Loucy (cell line): Measurements from ENCODE around the gene UBE2O.
A peak's percentile ranks its signal among the peaks of the same experiment; 100 is the strongest.

Experiments
- H2AFZ ChIP-seq: fragments of 200-600 bp; sonication (generic); 2 replicates; pipeline ENCODE4 v1.6.0; 2016; ENCODE audit warnings: antibody characterized with exemption, mild to moderate bottlenecking, low read length, moderate library complexity
- H3F3A ChIP-seq: fragments of 200-600 bp; 2 replicates; pipeline ENCODE4 v1.6.0; 2016; ENCODE audit warnings: antibody characterized with exemption, low read depth, mild to moderate bottlenecking
- H3K27me3 ChIP-seq: fragments of 200-600 bp; sonication (generic); 2 replicates; pipeline ENCODE4 v1.6.1; 2014; ENCODE audit warnings: low read length, mild to moderate bottlenecking; ENCODE audit not compliant: insufficient read depth, poor library complexity, severe bottlenecking
- H3K36me3 ChIP-seq: fragments of 200-600 bp; sonication (generic); 2 replicates; pipeline ENCODE4 v1.6.1; 2016; ENCODE audit warnings: low read length; ENCODE audit not compliant: insufficient read depth
- H3K4me1 ChIP-seq: fragments of 200-600 bp; sonication (generic); 2 replicates; pipeline ENCODE4 v1.5.1; 2014; ENCODE audit warnings: low read length, mild to moderate bottlenecking; ENCODE audit not compliant: insufficient read depth, poor library complexity, severe bottlenecking
- H3K4me2 ChIP-seq: fragments of 200-600 bp; sonication (generic); 2 replicates; pipeline ENCODE4 v1.6.0; 2014; ENCODE audit warnings: antibody characterized with exemption, low read length, low read depth, mild to moderate bottlenecking; ENCODE audit not compliant: poor library complexity, severe bottlenecking
- H3K4me3 ChIP-seq: fragments of 200-600 bp; sonication (generic); 2 replicates; pipeline ENCODE4 v1.5.1; 2014; ENCODE audit warnings: low read length, mild to moderate bottlenecking, mixed read lengths; ENCODE audit not compliant: poor library complexity, severe bottlenecking
- H3K79me2 ChIP-seq: fragments of 200-600 bp; sonication (generic); 2 replicates; pipeline ENCODE4 v1.6.1; 2014; ENCODE audit warnings: low read length; ENCODE audit not compliant: insufficient read depth
- H3K9ac ChIP-seq: fragments of 200-600 bp; sonication (generic); 2 replicates; pipeline ENCODE4 v1.6.0; 2014; ENCODE audit warnings: mild to moderate bottlenecking, low read depth, low read length, moderate library complexity; ENCODE audit not compliant: poor library complexity, severe bottlenecking
- H3K9me2 ChIP-seq: fragments of 200-600 bp; sonication (generic); replicated peaks from 2 replicates; pipeline ENCODE4 v1.6.1; 2016; ENCODE audit warnings: low read depth, low read length, mixed read lengths
- H3K9me3 ChIP-seq: fragments of 200-600 bp; sonication (generic); 2 replicates; pipeline ENCODE4 v1.6.1; 2014; ENCODE audit warnings: mild to moderate bottlenecking, antibody characterized with exemption, low read length, low read depth; ENCODE audit not compliant: insufficient read depth
- H4K20me1 ChIP-seq: fragments of 200-600 bp; sonication (generic); 2 replicates; pipeline ENCODE4 v1.6.0; 2014; ENCODE audit warnings: antibody characterized with exemption, low read length, mild to moderate bottlenecking; ENCODE audit not compliant: insufficient read depth, poor library complexity, severe bottlenecking
- EZH2phosphoT487 ChIP-seq: fragments of 200-600 bp; IDR thresholded peaks from 2 replicates; pipeline ENCODE4 v1.6.1; 2018; ENCODE audit warnings: antibody characterized with exemption, mild to moderate bottlenecking, moderate library complexity, borderline replicate concordance
- TF ChIP-seq, protein P1 (sequence below): fragments of 200-600 bp; sonication (generic); conservative IDR thresholded peaks from 2 replicates; pipeline ENCODE4 v1.5.1; 2014; ENCODE audit warnings: mild to moderate bottlenecking, antibody characterized with exemption, low read length

UBE2O gene

GRCh38 chr17:76370261-76370993, 82.5 kb downstream of the UBE2O start:
- Histone ChIP-seq H2AFZ (no peak overlapping the region), H3K4me1 (no peaks in the 10 kb centered on the region), H3K36me3 (no peaks in the 10 kb centered on the region), H3K4me2 (no peak overlapping the region), H3K9me2 (no peaks in the 10 kb centered on the region), H3K9ac (no peak overlapping the region), H3K27me3 (no peaks in the 10 kb centered on the region), H3K9me3 (no peaks in the 10 kb centered on the region), H4K20me1 (no peaks in the 10 kb centered on the region), H3K4me3 (no peak overlapping the region), H3F3A (no peaks in the 10 kb centered on the region), H3K79me2 (no peaks in the 10 kb centered on the region)
- TF ChIP-seq EZH2phosphoT487: no peak
- TF ChIP-seq, protein P1, sequence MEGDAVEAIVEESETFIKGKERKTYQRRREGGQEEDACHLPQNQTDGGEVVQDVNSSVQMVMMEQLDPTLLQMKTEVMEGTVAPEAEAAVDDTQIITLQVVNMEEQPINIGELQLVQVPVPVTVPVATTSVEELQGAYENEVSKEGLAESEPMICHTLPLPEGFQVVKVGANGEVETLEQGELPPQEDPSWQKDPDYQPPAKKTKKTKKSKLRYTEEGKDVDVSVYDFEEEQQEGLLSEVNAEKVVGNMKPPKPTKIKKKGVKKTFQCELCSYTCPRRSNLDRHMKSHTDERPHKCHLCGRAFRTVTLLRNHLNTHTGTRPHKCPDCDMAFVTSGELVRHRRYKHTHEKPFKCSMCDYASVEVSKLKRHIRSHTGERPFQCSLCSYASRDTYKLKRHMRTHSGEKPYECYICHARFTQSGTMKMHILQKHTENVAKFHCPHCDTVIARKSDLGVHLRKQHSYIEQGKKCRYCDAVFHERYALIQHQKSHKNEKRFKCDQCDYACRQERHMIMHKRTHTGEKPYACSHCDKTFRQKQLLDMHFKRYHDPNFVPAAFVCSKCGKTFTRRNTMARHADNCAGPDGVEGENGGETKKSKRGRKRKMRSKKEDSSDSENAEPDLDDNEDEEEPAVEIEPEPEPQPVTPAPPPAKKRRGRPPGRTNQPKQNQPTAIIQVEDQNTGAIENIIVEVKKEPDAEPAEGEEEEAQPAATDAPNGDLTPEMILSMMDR: peak; percentile 52

DNA sequence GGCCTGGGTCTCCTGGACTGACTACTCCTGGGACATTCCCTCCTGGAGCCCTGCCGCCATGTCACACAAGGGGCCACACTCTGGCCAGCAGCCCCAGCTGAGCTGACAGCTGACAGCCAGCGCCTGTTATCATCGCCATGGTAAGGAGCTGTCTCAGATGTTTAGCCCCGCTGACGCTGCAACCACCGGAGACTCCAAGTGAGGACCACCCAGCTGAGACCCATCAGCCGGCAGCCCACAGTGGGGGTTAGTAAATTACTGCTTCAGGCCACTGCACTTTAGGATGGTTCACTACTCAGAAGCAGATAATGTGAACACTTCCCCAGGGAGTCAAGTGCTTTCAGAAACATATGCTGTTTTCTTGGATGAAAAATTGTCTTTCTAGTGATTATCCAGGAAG, 83.1 kb downstream of the UBE2O start:
- Histone ChIP-seq H3K36me3 (no peaks in the 10 kb centered on the region), H3K9ac (no peak overlapping the region), H3K4me3 (no peak overlapping the region), H4K20me1 (no peaks in the 10 kb centered on the region), H3K9me2 (no peaks in the 10 kb centered on the region), H3K9me3 (no peaks in the 10 kb centered on the region), H3K4me1 (no peaks in the 10 kb centered on the region), H3K4me2 (no peak overlapping the region), H3F3A (no peaks in the 10 kb centered on the region), H3K79me2 (no peaks in the 10 kb centered on the region), H3K27me3 (no peaks in the 10 kb centered on the region), H2AFZ (no peak overlapping the region)
- no peak for TF ChIP-seq EZH2phosphoT487
- TF ChIP-seq, protein P1: no peak

- Histone ChIP-seq H3K9ac (peak overlapping the region; percentile 28), H4K20me1 (no peaks in the 10 kb centered on the region), H3K79me2 (no peaks in the 10 kb centered on the region), H3K4me2 (no peak overlapping the region), H3K9me2 (no peaks in the 10 kb centered on the region), H3K27me3 (no peaks in the 10 kb centered on the region), H3F3A (no peaks in the 10 kb centered on the region), H3K4me1 (no peaks in the 10 kb centered on the region), H2AFZ (no peak overlapping the region), H3K36me3 (no peaks in the 10 kb centered on the region), H3K4me3 (no peak overlapping the region), H3K9me3 (no peaks in the 10 kb centered on the region)
- TF ChIP-seq, protein P1: no peak
- no peak for TF ChIP-seq EZH2phosphoT487
Measured at GRCh38 chr17:76369379-76369778, 83.6 kb downstream of the UBE2O start.
